Transverse colon (tissue), 4 donors: ENCODE results near the gene ZNF622. TPM values are rescaled to one million over a fixed set of nuclear protein-coding genes. Genes with fewer than 3 reads are reported as not detected.

Experiments
- DNase-seq: peaks from one replicate; pipeline ENCODE4 v3.0.0-alpha.2; 2019
- H3K27ac ChIP-seq, 4 donors: fragments of 200-600 bp; sonication (generic); 2 replicates each; pipeline ENCODE4 v1.5.1; 2016 to 2018; ENCODE audit warnings: inconsistent platforms in 4 of 4
- H3K27me3 ChIP-seq: fragments of 200-600 bp; sonication (generic); 2 replicates; pipeline ENCODE4 v1.5.1; 2017; ENCODE audit warnings: inconsistent platforms
- H3K36me3 ChIP-seq, 4 donors: fragments of 200-600 bp; sonication (generic); 2 replicates each; pipeline ENCODE4 v1.5.1; 2017 to 2019; ENCODE audit warnings: inconsistent platforms in 4 of 4
- H3K4me1 ChIP-seq, 4 donors: fragments of 200-600 bp; sonication (generic); 2 replicates each; pipeline ENCODE4 v1.5.1; 2017 to 2020; ENCODE audit warnings: inconsistent platforms in 4 of 4
- H3K4me3 ChIP-seq, 4 donors: fragments of 200-600 bp; sonication (generic); 1 replicate in 1 of 4; 2 replicates in 3 of 4; pipeline versions ENCODE4 v1.5.1 to v1.6.1; 2017 to 2019; ENCODE audit warnings: inconsistent platforms in 4 of 4
- H3K9me3 ChIP-seq, 2 donors: fragments of 200-600 bp; sonication (generic); 2 replicates each; pipeline ENCODE4 v1.5.1; 2017 to 2019; ENCODE audit warnings: inconsistent platforms in 2 of 2
- CTCF ChIP-seq, 5 experiments: fragments of 200-600 bp in 3 of 5; fragments of 450-650 bp in 2 of 5; sonication (generic) in 3 of 5; IDR thresholded peaks; 1 replicate in 2 of 5; 2 replicates in 3 of 5; pipeline ENCODE4 v1.5.1; 2016 to 2017; ENCODE audit warnings: antibody characterized with exemption in 5 of 5, inconsistent platforms in 3 of 5, mild to moderate bottlenecking in 2 of 5, moderate library complexity in 1 of 5
- EP300 ChIP-seq: sonication (generic); formaldehyde crosslinking; IDR thresholded peaks from one replicate; pipeline ENCODE4 v1.6.1; 2017; ENCODE audit warnings: antibody characterized with exemption, low read depth
- POLR2A ChIP-seq: fragments of 450-650 bp; IDR thresholded peaks from one replicate; pipeline ENCODE4 v1.6.1; 2016; ENCODE audit warnings: antibody characterized with exemption, mild to moderate bottlenecking, moderate library complexity
- POLR2AphosphoS5 ChIP-seq, 3 donors: sonication (generic); formaldehyde crosslinking; IDR thresholded peaks; one replicate each; pipeline ENCODE4 v1.6.1; 2016; ENCODE audit warnings: antibody characterized with exemption in 3 of 3
- WGBS, 2 donors: methylation state at CpG; one replicate each; pipeline ENCODE4 v1.1.5; 2018; ENCODE audit warnings: low coverage in 1 of 2; 5-methylcytosine and 5-hydroxymethylcytosine counted together
- in situ Hi-C, 4 donors: fragments of 200-750 bp; cut with MboI; loops; one replicate each; pipeline versions ENCODE4 v1.15.0 to v1.15.1; 2017; ENCODE audit warnings: low sequenced_read_pairs in 3 of 4, low pct_ligation_motif_present in 1 of 4, low pct_unique_long_range_greater_than_20kb in 1 of 4
- intact Hi-C: fragments of 100-400 bp; cut with DNase I; formaldehyde crosslinking; loops from one replicate; pipeline ENCODE4 v1.15.1; 2023; ENCODE audit warnings: low total_unique reads
- total RNA-seq, 4 donors: library from RNA; depleted of rRNA; stranded (reverse); fragments of >200 nt; gene quantifications; one replicate each; pipeline ENCODE4 v1.1.0, GENCODE V29; 2016

Gene ZNF622
- total RNA-seq, 4 donors from 2014 or later, result 21.3 to 137 (median 48.2) TPM

GRCh38 chr5:16500024-16500423 is 34.4 kb upstream of the ZNF622 start:
- TF ChIP-seq EP300 (no peak), POLR2AphosphoS5 (IDR thresholded peaks at IDR 0.05) (no peak), POLR2A (no peak), CTCF (IDR thresholded peaks at IDR 0.05) (no peak)
- no peak overlapping the region for H3K4me3 ChIP-seq
- no peaks in the 10 kb centered on the region for H3K27me3 ChIP-seq
- H3K4me1 ChIP-seq, result no peaks in the 10 kb centered on the region
- DNase-seq, result no peak
- in situ Hi-C loops (no loop called here), intact Hi-C loops (no loop called here)
- H3K36me3 ChIP-seq, result no peaks in the 10 kb centered on the region
- peaks cover 3% of the 10 kb centered on the region in 2 donors for H3K9me3 ChIP-seq
- 92 to 100% methylated on average over 3 to 5 of the region's 5 CpGs for WGBS, 2 donors
- no peak overlapping the region for H3K27ac ChIP-seq

GRCh38 chr5:16497546-16497945 is 31.9 kb upstream of the ZNF622 start:
- no peaks in the 10 kb centered on the region for H3K27me3 ChIP-seq
- no peak for DNase-seq

GRCh38 chr5:16493261-16493660 is 27.7 kb upstream of the ZNF622 start:
- peaks cover 0 to 44% (median 13%) of the 10 kb centered on the region in 4 donors for H3K4me1 ChIP-seq
- intact Hi-C loops (no loop called here), in situ Hi-C loops (loop anchor here in 3 of 4 donors (10.0 to 25.0 kb wide), 3 partner anchors 52 to 694 kb away; no protein-coding TSS in a partner anchor)
- TF ChIP-seq POLR2A (no peak), EP300 (no peak), POLR2AphosphoS5 (IDR thresholded peaks at IDR 0.05) (no peak)
- no peak for DNase-seq
- WGBS, 2 donors, result 60 to 64% methylated on average over 1 of the region's 1 CpG
- H3K4me3 ChIP-seq, result no peak overlapping the region
- H3K36me3 ChIP-seq, result no peaks in the 10 kb centered on the region
- peaks cover 3 to 4% of the 10 kb centered on the region in 2 donors for H3K9me3 ChIP-seq
- H3K27ac ChIP-seq, result peak overlapping the region in 3 of 4 donors; percentile 22 to 61 (median 40)
- no peaks in the 10 kb centered on the region for H3K27me3 ChIP-seq

More at GRCh38 chr5:16497546-16497945, 31.9 kb upstream of the ZNF622 start:
- H3K9me3 ChIP-seq, result peaks cover 3 to 4% of the 10 kb centered on the region in 2 donors
- 81 to 93% methylated on average over 2 of the region's 2 CpGs for WGBS, 2 donors
- H3K4me3 ChIP-seq, result no peak overlapping the region
- no peak overlapping the region for H3K27ac ChIP-seq
- intact Hi-C loops, result no loop called here
- in situ Hi-C loops, result loop anchor here in 3 of 4 donors (10.0 to 25.0 kb wide), 3 partner anchors 47 to 690 kb away; no protein-coding TSS in a partner anchor
- no peaks in the 10 kb centered on the region for H3K36me3 ChIP-seq
- peaks cover 0 to 14% (median 8%) of the 10 kb centered on the region in 4 donors for H3K4me1 ChIP-seq
- no peak for TF ChIP-seq CTCF (IDR thresholded peaks at IDR 0.05)
- no peak for TF ChIP-seq EP300
- TF ChIP-seq POLR2AphosphoS5 (IDR thresholded peaks at IDR 0.05), result no peak
- no peak for TF ChIP-seq POLR2A

GRCh38 chr5:16492398-16493140 is 27.0 kb upstream of the ZNF622 start:
- WGBS, 2 donors, result 32 to 46% methylated on average over 10 of the region's 10 CpGs
- DNase-seq, result peak; percentile 68
- H3K27ac ChIP-seq, result peak overlapping the region; percentile 22 to 61 (median 37)
- intact Hi-C loops, result no loop called here
- no peaks in the 10 kb centered on the region for H3K27me3 ChIP-seq
- H3K36me3 ChIP-seq, result no peaks in the 10 kb centered on the region
- no peak overlapping the region for H3K4me3 ChIP-seq
- peaks cover 3 to 4% of the 10 kb centered on the region in 2 donors for H3K9me3 ChIP-seq
- peaks cover 4 to 51% (median 16%) of the 10 kb centered on the region in 4 donors for H3K4me1 ChIP-seq
- TF ChIP-seq POLR2A (no peak), POLR2AphosphoS5 (IDR thresholded peaks at IDR 0.05) (peak in 1 of 3 donors; percentile 29), EP300 (no peak), CTCF (IDR thresholded peaks at IDR 0.05) (no peak)
- in situ Hi-C loops, result loop anchor here in 3 of 4 donors (10.0 to 25.0 kb wide), 3 partner anchors 52 to 695 kb away; no protein-coding TSS in a partner anchor
